Activated T-cell treated with anti-CD3 and anti-CD28 coated beads, Interleukin-2, amount 50 U/mL, for 1 hour (primary cell): ENCODE data around the gene SNCG.
"Not testable (repeated sequence)": the region's sequence is repeated elsewhere in the genome, so short reads cannot be mapped to it uniquely, and the experiment has no call there.

Experiments
- DNase-seq: peaks from one replicate; pipeline ENCODE4 v3.0.0-alpha.2; 2020

Gene SNCG

DNA sequence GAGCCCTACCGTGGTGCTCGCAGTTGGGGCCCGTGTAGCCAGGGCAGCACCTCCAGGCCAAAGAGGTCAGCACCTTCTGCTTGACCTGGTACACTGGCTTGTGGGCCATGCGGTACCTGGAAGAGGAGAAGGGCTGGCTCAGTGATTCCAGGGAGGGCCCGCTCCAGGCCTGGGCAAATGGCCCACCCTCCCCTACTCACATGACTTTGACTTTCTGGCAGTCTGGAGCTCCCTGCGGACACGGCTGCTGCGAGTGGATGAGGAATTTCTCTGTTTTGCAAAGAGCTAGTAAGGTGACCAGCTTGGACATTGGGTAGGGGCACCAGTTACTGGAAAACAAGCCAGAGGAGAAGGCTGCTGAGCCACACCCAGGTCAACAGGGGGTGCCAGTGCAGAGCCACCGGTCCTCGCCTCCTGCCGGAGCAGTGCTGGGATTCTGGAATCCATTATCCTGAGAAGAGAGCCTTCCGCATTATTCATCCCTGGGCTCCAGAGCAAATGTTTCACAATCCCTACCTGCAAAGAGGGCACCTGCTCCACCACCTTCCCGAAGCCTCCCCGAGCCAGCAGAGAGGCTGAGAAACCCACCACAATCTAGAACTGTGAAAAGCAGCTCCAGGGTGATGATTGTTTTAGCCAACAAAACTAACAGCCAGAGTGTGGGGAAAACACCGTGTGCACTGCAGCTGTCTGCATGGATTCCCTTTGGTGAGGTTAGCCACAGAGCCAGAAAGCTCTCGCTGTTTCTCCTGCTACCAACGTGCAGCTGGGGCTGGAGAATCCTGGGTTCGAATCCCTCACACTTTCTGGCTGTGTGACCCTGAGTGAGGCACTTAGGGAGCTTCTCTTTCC, 12.8 kb upstream of the SNCG start:
- no peak for DNase-seq

DNA sequence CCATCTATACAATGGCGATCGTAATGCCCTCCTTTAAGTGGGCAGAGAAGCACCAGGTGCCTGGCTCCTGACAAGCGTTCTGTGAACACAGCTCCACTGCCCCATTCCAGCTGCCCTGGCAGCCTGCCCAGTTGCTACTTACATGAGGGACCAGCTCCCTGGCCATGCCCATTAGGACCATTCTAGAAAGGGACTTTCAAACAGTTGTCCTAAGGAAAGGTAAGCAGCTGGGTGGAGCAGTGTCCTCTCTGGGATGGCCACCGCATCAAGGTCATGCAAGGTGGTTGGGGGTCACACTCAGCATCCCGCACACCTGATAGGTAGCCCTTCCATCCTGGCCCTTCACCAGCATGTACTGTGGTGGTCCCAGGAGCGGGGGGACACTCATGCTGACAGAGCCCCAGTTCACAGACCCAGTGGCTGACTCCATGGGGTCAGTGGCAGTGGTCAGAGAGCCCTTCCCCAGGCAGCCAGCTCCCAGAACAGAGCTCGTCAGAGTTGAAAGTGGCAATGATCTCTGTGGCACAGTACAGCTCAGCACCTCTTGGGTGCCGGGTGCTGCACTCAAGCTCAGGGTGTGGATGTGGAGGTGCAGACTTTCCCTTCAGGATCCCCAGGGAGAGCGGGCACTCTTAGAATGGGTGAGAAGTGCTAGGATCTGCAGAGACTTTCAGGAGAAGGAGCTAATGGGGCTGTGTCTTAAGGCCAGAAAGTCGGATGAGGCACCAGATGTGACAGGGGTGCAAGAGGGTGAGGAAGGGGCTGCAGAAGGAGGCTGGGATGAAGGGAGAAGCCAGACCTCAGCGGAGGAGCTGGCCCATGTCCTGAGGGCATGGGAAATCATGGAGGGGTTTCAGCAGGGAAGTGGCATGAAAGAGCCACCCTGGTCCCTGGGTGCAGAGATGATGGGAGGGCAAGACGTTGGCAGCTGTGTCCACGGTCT, 11.9 kb upstream of the SNCG start:
- DNase-seq: no peak

DNA sequence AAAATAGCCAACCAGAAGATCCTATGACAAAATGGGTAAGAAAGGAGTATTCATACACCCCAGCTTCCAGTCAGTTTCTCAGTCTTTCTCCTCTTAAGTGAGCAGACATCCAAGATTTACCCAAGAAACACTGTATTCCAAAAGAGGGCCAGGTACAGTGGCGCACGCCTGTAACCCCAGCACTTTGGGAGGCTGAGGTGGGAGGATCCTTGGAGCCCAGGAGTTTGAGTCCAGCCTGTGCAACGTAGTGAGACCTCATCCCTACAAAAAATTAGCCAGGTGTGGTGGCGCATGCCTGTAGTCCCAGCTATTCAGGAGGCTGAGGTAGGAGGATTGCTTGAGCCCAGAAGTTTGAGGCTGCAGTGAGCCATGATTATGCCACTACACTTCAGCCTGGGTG, 10.6 kb upstream of the SNCG start:
- not testable (repeated sequence) for DNase-seq

DNA sequence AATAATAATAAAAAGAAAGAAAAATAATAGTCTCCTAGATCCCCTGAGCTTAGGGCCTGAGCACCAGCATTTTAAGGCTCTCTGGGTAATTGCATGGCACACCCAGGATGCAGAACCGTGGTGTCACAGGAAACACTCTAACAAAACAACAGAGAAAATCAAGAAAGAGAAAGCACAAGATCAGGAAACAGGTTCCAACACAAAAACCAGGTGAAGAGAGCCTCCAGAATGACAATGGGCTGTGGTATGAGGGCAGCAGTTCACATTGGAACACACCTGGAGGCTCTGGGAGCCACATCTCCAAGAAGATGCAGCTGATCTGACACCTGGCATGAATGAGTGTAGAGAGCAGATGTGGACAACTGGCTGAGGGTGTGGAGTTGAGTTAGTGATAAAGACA, 8.1 kb upstream of the SNCG start:
- no peak for DNase-seq

DNA sequence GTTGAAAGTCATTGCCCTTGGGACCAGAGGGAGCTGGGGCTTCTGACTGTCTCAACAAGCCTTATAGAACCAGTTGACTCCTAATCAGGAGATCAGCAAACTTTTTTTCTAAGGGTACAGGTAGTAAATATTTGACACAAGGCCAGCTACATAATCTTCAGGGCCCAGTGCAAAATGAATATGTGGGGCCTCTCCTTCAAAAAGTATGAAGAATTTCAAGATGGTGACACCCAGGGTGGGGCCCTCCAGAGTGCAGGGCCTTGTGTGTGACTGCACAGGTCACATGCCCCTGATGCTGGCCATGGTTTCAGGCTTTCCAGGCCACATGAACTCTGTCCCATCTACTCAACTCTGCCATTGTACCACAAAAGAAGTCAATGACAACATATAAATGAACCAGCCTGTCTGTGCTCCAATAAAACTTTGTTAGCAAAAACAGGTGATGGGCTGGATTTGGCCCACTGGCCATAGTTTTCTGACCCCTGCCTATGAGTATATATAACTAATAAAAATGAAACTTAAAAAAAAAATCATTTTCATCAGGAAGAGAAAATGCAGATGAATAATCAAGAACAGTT, 7.1 kb upstream of the SNCG start:
- DNase-seq: no peak

DNA sequence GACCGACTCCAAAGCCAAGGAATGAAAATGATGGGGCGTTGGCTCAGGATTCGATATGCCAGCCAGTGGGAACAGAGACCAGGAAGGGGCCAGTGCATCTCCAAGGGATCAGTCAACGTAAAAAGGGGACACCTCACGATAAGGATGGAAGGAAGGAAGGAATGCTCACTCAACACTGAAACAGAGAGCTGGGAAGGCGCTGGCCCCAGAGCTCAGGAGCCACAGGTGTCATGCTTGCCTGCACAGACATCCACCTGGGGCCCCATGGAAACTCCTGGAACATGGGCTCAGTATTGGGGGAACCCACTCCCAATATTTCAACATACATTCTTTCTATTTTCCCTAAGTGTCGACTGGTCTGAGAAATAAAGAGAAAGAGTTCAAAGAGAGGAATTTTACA, 6.3 kb upstream of the SNCG start:
- DNase-seq: no peak

DNA sequence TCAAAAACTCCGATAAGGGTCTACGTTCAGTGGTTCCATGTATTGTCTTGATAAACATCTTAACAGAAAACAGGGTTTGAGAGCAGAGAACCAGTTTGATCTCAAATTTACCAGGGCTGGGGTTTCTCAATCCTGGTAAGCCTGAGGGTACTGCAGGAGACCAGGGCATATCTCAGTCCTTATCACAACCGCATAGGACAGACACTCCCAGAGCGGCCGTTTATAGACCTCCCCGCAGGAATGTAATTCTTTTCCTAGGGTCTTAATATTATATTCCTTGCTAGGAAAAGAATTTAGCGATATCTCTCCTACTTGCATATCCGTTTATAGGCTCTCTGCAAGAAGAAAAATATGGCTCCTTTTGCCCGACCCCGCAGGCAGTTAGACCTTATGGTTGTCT, 5.7 kb upstream of the SNCG start:
- DNase-seq: not testable (repeated sequence)

DNA sequence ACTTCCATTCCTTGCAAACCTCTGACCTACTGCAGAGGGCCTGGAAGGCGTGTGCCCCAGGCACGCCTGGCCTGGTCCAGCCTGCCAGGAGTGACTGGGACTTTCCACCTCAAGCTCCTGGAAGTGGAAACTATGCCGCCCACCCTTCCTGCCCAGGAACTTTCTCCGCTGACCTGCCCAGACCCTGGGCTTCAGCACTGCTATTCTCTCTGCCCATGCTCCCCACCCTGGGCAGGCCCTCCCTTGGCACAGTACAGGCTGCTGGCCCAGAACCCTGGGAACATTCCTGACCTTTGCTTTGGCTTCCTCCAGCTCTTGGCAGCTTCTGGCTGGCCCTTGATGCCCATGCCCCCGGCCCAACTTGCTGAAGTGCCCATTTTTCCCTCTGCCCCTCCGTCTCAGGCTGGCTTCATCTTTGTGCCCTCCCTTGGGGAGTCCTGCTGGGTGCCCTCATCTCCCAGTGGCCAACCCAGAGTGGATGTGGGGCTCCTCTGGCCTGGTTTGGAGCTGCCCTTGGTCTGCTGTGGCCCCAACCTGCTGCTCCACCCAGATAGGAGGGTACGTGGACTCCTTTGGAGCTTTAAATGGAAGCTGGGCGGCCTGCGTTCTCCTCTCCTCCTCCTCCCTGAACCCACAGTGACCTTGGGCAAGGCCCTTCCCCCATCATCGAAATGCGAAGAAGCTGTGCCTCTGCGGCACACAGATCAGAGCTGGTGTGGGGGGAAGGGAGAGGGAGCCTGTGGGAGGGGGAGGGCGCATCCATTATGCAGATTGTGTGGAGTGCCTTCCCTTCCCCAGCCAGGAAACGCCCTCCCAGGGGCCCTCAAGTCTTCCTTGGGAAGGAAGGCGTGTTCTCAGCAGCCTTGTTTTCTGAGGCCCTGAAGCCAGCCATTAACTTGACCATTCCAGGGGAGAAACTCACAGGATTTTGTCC, 4.4 kb upstream of the SNCG start:
- no peak for DNase-seq

DNA sequence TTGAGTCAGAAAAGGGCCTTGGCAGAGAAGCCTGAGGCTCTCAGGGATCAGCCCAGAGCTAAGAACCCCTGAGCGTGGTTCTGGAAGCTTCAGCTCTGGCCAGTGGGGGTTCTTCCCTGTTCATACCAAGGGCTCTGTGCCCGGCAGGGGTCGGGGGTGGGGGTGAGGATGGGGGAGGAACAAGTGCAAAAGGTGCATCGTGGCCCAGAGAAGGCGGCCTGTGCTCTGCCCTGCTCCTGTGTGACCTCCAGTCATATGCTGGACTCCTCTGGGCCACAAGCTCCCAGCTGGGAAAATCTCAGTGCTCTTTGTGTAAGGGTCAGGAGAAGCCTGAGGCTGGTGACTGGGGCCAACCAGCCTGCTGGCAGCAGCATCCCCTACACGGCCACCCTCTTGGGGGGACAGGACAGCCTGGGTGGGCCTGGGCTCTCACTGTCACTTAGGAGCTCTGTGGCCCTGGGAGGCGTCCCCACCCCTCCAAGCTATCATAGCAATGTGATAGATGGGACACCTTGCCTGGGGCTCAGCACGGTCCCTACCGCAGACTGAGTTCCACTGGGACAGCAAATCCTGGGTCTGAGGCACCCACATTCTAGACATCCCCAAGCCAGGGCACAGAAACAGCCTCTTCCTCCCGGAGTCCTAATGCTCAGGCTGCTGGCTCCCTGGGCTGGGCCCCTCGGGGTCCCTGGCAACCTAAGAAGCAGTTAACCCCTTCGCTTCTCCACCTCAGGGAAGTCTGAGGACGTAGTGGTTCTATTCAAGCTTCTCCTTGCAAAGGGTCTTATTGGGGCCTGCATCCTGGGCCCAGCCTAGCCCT, 3.5 kb upstream of the SNCG start:
- DNase-seq: no peak

DNA sequence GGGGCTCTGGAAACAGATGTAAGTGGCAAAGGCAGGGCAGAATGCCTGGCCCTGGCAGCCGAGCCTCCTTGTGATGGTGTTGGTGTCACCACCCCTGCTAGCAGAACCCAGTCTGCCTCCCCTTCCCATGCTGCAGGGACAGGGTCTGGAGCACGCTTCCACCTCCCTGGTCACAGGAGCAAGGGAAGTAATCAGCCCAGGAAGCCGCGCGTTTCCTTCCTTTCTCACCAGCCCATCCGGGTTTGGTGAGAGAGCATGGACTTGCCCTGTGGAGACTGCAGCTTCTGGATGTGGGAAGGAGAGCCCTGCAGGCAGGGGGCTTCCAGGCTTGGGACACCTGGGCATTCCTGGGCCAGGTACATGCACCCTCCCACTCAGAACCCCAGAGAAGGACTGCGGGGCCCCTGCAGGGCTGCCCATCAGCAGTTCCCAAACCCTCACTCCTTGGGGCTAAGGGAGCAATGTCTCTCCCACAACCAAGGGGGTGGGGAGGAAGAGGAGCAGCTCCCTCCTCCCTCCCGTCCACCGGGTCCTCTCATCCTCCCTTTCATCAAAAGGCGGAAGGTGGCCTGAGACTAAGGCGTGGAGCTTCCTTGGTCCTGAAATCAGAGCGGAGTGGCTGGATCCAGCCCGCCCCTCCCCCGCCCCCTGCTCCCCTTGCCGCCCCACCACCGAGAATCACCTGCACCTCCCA, 2.8 kb upstream of the SNCG start:
- DNase-seq: no peak

DNA sequence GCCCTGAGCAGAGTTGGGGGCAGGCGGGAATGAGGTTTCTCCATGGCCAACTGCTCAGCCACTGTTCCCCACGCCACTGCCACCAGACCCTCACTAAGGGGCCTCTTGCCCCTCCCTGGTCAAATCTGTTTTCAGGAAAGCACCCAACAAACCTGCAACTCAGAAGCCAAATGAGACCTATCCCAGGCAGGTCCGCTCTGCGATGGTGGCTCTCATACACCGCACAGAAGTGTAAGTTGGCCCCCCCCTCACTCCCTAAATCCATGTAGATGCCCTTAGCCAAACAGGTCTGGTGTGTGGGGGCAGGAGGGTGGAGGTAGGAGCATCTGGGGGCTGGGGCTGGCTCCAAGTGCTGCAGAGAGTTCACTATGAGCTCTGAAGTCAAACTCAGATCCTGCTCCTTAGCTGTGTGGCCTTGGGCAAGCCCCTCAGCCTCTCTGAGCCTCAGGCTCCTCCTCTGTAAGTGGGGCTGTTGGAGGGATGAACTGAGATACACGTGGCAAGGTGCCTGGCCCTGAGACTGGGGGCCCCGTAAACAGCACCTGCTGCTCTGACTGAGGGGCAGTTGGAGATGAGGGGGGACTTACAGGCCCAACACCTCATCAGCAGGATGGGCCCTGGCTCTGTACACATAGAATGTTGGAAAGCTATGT, 2.1 kb upstream of the SNCG start:
- no peak for DNase-seq

DNA sequence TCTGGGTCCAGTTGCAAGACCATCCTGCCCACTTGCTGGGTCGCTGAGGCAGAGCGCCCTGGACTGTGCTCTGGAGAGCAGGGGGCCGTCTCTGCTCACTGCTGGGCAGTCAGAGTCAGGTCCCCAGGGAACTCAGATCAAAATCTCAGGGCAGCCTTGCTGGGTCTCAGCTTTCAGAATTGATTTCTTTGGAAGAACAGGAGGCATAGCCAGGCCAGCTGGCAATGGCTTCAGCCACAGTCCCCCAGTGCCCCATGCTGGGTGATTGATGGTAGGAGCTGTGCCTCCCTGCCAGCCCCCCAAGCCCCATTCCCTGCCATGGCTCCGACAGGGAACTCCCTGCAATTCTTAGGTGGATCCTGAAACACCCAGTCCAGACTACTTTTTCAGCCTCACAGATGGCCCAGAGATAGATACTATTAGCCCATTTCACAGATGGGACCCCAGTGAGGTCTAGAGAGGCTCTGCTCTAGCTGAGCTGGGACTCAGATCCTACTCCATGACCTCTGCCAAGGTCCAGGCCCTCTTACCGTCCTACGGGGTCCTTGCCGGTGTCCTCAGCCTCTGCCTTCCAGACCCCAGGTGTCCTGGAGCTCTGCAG, 1.5 kb upstream of the SNCG start:
- DNase-seq: no peak

DNA sequence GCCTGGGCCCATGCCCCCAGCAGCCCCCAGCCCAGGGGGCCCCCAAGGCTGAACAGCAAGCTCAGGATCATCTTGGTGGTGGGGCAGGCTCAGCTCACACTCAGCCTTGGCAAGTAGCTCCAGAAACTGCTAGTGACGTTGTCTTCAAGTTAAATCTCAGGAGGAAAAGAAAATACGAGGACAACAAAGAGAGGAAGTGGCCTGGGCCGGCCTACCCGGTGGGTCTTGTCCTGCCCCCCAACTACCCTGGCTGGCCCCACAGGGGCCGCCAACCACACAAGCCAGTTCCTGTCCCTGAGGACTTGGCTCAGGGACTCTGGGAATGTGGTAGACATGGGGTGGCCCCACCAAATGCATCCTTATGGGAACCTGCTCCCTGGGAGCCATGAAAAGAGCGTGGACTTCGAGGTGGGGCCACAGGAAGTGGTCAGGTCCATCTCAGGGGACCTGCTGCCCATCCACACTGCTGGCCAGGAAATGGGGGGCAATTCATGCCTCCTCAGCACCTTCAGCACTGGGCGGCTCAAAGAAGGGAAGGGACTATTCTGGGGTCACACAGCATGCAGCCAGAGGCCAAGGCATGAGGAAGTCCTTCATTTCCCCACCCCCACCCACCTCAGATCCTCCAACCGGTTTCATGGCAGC, 806 bp upstream of the SNCG start, which contains the start of gene MMRN2:
Gene MMRN2, minus strand, starts transcription at position 145 of the 645 bp plus-strand sequence. Its CDS starts 74 bp downstream, at position 71.
- no peak for DNase-seq

DNA sequence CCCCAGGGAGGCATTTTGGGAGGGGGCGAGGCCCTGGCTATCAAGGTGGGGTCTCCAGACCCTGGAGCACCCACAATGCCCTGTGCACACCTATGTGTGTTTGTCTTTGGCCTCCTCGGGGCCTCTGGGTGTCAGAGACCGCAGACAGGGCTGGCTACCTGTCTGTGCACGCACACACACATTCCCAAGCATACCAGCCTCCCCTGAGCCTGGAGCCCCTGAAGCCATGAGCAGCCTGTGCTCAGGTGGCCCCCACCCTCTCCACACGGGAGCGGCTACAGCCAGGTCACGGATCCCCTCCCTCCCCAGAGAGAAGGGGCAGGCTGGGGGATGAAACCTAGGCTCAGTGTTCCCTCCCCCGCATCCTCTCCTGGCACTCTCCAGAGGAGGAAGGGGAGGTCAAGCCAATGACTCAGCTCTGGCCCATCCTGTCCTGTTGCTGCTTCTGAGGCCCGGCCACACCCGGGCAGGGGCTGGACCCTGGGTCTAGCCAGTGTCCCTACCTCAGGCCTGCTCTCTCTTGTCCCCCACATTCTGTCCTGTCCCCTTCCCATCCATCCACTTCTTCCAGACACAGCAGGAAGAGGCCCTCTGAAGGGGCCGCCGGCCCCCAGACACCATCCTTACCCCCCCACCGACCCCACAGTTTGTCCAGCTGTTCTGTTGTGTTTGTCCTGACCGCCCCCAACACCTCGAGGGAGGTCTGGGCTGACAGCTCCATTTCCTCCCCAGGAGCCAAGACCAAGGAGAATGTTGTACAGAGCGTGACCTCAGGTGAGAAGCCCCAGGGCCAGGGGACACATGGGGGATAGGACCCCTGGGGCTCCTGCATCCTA, 720 bp downstream of the SNCG start:
- DNase-seq: no peak

DNA sequence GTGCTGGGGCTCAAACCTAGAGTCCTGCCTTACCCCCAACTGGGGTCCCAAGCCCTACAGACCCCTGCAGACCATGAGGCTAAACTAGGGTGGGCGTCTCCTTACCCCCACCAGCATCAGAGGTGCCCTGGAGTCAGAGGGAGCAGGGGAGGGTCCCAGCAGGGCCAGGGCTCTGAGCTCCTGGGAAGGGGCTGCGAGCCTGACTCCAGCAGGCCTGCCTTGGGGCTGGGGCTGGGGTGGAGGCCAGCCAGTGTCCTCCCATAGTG, 1.3 kb downstream of the SNCG start:
- DNase-seq: no peak

DNA sequence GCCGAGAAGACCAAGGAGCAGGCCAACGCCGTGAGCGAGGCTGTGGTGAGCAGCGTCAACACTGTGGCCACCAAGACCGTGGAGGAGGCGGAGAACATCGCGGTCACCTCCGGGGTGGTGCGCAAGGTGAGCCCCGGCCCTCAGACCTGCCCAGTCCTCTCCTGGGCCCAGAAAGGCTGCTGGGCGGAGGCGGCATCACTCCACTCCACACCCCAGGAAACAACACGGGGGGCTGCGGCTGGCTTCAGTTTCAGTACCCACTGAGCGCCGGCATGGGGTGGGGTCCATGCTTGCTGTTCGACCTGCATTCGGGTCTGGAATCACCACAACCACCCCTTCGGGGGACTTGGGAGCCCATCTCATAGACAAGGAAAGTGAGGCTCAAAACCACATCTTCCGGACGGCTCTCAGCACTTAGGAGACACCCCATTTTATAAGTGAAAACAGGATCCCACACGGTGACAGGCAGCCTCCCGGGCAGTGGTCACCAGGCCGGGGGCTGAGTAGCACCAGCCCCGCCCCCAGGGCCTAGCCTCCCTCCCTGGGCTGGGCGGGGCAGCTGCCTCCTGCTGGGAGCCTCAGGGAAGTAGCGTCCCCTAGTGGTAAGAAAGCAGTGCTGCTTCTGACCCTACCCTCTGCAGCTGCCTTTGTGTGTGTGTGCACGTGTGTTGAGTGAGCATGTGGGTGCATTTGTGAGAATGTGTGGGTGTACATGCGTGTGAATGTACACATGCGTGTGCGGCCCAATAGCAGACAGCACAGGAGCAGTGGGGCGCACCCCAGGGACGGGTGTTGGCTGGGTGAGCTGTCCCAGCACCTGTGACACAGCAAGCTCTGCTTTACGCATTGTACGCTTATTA, 1.8 kb downstream of the SNCG start:
- no peak for DNase-seq

DNA sequence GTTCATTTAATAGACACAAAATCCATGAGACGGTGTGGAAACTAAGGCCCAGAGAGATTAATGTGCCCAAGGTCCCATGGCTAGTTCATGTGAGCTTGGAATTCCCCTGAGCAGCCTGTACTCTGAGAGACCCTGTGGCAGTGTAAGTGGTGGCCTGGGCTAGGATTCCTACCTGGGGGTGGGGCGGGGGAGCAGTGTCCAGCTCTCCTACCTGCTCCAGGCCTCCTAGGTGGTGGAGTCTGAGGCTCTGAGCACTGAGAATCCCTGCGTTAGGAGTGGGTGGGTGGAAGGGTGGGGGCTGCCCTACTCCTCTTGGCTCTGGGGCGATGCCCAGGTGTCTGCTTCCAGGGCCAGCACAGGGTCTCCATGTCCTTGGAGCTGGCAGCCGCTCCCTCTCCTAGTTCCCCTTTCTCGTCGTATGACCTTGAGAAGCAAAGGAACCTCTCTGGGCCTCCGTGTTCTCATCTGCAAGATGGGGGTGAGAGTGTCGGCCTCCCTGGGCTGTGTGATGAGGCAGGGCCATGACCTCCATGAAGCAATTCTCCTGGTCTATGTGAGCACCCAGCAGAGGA, 2.5 kb downstream of the SNCG start:
- no peak for DNase-seq
